GM19043 (cell line): Measurements from ENCODE around the gene NHLRC1.

Experiments used
- ATAC-seq: cut with Tn5 transposase; IDR thresholded peaks from one replicate; pipeline ENCODE4 v1.9.1; 2021; ENCODE audit warnings: low read depth; ENCODE audit not compliant: unreplicated experiment

The NHLRC1 gene

DNA sequence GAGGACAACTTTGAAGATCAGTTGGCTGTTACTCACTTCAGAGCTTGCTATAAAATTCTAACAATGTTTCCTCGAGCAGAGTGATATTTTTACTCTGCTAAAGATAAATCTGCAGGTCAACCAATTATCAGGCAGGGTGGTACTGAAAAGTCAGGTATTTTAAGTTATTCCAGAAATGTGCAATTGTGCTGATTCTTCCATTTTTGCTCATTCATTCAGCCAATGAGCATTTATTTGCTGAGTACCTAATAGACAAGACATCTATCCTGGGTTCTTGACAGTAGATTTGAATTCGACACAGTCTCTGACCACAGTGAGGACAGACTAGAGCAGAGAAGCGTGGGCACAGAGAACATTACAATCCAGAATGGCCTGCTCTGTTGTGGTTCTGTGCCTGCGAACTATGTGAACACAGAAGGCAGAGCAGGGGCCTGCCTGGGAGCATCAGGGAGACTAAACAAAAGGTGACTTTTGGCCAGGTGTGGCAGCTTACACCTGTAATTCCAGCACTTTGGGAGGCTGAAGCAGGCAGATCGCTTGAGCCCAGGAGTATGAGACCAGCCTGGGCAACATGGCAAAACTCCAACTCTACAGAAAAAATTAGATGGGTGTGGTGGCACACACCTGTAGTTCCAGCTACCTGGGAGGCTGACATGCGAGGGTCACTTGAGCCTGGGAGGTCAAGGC lies 17.6 kb upstream of the NHLRC1 start:
- no peak for ATAC-seq

DNA sequence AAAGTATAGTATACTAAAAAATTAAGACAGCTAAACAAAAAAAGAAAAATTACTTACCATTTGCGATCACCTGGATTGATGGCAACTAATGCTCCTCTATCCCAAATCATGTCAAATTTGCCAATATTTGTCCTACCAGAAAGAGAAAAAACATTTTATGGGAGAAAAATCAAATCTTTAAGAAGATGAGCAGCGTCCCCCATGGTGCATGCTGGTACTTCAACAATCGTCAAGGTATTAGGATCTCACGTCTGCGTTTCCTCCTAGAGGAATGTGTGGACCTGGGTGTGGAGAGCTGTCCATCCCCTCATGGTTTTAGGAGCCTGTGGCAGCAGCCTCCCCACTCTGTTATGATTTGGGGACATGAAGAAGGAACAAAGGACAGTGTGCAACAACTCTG lies 16.4 kb upstream of the NHLRC1 start:
- ATAC-seq = no peak

DNA sequence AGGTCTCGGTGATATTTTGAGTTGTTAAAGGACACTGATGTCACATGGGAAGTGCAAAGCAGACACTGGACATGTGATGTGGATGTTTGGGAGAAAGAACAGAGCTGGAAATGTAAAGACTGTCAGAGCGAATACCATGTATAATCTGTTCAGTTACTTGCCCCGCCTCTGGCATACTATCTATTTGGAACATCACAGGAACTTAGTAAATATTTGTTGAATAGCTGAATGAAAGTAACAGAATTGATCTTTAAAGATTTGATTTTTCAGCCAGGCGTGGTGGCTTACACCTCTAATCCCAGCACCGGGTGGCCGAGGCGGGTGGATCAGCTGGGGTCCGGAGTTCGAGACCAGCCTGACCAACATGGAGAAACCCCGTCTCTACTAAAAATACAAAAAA lies 13.8 kb upstream of the NHLRC1 start:
- ATAC-seq = no peak

DNA sequence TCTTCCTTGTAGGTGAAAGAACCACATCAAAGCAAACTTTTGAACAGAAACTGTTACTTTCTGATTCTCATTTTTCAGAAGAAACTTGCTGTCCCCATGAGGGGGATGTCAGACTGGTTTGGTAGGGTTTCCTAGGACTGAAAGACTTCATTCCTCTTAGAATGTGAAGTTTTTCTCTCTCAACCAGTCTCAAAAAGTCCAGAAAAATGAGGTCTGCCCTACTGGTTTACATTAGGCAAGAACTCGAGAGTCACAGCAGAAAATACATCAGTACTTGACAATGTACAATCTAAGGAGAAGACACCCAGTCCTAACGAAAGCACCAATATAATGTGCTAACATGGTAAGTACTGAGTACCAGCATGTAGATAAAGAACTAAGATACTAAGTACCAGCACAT lies 12.7 kb upstream of the NHLRC1 start:
- ATAC-seq = no peak

DNA sequence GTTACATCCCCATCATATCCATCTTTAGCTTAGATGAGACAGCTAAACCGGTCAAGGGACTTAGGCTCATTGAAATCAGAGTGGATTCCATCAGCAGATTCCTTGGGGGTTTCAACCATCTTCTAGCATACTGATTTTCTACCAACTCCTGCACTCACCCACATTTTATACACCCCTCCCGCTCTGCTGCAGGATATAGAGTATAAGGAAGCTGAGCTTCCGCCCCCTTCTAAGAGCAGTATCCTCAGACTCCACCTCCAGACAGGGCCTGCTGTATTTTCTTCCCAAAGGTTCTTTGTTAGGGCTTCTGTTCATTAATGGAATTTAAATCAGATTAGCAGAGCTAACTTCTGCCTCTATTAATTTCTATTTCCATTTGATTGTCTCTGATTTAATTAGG lies 9.9 kb upstream of the NHLRC1 start:
- no peak for ATAC-seq

DNA sequence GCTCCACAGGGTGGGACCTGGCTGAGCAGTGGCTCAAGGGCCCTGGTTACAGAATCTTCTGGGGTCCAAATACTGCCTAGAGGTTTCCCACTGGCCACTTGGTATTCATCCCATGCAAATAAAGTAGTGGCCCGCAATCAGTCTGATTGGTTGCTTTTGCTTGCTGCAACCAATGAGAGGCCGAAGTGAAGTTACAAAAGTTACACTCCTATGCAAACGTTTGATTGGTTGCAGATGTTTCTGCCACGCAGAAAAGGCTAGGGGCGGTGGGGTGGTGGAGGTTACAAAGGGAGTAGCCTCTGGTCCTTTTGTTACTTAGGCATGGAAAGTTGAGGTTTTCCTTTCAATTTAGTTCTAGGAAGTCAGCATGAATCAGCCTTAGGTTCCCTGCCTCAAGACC lies 3.6 kb upstream of the NHLRC1 start:
- no peak for ATAC-seq

DNA sequence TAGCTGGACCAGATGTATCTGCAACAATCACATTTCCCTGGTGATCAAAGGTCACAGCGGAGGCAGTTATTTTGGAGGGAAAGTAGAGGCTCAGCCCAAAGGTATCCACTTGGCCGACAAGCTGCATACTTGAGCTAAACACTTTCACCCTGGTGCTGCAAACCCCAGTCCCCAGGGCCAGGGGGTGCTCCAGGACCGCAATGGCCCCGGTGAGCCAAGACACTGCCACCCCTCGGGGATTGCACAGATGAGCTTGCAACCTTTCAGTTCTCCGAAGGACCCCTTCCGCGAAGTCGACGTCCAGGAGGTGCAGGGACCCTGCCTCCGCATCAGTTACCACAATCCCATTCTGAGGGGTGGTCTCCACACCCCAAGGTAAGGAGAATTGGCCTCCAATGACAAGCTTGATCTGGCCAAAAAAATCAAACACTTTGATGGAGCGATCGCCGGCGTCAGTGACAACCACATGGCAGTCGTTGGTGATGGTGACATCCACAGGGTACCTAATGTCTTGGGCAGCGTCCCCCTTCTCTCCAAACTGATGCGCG lies 823 bp downstream of the NHLRC1 start:
- no peak for ATAC-seq

DNA sequence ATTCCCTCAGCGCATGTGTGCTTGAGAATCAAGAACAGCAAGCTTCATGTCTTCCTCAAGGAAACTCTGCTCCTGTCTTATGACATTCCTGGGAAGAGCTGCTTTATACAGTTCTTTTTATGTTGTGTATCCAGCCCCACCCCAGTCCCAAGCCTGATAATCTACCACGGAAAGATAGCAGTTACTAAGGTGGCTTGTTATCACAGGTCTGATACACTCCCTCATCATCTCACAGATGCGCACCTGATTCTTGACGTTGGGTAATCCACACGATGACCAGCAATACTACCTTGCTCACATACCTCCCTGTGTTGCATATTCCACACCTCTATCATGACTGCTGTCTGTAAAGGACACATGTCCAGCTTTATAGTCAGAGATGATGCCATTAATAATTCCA lies 3.2 kb downstream of the NHLRC1 start:
- ATAC-seq = no peak

DNA sequence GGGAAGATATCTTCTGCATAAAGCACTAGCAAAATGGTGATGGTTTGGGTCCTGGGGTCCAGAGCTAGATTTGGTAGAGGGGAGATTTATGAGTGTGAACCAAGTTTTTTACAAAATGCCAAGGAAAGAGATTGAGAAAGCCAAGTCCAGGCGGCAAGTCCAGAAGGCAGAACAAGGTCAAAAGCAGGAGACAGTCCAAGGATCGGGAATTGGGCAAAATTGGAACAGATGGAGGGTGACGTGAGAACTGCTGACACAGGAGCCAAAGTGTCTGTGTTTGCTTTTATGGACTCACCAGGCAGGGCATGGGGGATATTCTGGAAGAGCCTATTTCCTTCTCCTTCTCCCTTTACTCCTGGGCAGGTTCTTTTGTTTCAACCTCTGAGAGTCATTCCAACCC lies 4.1 kb downstream of the NHLRC1 start:
- no peak for ATAC-seq

DNA sequence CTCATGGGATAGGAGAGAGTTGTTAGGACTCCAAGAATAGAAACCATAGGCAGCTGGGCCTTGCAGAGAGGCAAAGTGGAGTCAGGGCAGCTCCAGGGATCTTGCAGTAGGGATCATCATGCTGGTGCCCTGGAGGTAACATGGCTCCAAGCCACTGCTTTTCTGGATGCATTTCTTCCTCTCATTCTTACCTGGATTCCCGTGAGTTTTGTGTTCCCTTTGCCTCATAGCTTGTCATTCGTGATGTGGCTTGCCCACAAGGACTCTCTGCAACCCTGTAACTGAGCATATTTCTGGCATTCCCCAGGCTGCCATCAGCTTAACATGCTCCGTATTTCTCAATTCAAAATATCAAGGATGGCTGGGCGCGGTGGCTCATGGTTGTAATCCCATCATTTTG lies 5.3 kb downstream of the NHLRC1 start:
- ATAC-seq = no peak

DNA sequence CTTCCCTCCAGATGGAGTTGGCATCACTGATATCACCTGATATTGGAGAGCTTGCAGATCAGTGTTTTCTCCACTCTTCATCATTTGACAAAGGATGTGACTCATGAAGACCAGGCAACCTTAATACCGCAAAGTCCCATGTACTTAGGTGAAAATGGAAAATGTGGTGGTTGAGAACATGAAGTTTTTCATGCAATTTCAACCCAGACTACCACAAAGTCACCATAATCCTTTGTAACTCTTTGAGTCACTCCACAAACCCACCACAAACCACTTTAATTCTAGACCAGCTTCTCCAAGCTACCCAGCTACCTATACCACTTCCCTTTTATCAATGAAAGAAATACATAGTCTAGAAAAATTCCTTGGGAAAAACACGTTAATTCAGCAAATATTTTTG lies 7.1 kb downstream of the NHLRC1 start:
- ATAC-seq = no peak

DNA sequence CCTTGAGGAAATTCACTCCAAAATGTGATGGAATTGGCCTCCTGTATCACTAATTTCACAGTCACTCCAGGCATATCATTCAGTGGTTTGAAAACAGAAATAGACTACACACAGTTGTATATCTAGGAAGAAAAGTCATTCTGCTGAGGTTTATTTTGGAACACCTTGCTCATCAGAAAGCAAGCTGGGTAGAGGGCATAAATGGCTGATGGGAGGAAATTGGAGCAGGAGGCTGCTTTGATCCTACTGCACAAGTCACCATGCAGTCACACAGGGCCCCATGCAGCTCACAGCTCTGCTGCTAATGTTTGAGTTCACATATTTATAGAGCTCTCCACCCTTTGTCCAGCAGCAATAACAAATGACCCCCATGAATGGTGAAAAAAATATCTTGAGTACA lies 12.3 kb downstream of the NHLRC1 start:
- no peak for ATAC-seq

DNA sequence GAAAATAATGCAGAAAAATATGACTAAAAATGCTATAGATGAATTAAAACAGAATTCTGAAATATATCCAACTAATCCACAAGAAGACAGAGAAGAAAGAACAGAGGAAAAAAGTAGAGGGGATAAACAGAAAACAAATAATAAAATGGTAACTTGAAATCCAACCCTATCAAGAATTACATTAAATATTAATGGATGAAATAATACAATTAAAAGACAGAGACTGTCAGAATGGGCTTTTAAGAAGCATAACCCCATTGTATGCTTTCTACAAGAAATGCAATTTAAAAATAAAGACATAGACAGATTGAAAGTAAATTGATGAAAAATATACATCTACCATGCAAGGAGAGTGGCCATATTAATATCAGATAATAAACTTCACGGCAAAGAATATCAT lies 15.4 kb downstream of the NHLRC1 start:
- ATAC-seq = no peak

DNA sequence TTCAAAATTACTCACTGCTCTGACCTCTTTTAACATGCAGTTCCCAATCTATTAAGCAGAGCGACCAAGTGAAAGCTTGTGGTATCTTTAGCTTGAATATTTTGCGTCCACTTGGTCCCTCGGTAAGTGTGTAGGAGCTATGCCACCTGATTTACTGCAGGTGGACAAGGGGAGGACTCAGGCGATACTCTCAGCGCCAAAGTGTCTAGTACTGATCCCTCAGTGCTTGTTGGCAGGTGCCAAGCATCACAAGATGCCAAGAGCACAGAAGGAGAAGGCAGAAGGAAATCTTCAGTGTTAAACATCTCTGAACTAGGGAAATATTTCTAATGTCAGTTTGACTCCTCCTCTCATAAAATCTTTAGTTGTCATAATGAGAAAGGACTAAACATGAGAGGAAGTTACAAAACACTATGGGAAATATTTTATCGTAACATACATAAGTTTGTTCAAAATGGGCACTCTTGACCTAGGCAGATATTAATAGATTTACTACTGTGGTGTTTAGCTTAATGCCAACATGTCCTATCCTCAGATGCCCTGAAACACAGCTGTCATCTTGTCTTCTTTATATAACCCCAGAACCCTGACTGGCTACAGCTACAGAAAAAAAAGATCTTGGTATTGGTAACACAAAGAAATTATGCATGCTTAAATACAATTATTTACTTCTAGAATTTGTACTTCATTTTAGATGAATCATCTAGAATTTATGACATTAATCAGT lies 19.5 kb downstream of the NHLRC1 start:
- ATAC-seq = no peak

DNA sequence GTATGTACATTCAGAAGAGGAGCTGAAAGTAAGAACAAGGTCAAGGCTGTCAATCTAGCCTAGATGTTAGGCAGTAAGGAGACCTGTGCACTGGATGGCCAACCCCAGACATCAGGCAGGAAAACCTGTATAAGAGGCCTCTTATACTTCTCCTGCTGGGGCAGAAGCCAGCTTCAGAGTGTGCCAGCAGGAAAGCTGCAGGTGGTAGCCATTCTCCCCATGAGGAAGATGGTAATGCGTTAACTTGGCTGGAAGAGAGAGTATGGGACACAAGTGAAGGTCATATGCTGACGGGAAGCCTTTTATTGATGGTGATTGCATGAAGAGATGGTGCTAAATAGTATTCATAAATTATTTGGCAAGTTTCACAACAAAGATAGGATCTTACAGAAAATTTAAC lies 20.6 kb downstream of the NHLRC1 start:
- no peak for ATAC-seq

DNA sequence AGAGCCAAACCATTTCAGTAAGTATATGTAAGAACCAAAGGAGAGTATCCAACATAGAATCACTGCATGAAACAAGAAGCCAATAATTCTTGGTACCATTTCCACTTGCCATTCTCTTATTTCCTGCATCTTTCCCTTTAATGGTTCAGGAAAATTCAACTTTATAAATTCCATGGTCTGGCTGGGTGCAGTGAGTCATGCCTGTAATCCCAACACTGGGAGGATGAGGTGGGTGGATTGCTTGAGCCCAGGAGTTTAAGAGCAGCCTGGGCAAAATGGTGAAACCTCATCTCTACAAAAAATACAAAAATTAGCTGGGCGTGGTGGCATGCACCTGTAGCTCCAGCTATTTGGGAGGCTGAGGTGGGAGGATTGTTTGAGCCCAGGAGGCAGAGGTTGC lies 21.2 kb downstream of the NHLRC1 start:
- no peak for ATAC-seq

DNA sequence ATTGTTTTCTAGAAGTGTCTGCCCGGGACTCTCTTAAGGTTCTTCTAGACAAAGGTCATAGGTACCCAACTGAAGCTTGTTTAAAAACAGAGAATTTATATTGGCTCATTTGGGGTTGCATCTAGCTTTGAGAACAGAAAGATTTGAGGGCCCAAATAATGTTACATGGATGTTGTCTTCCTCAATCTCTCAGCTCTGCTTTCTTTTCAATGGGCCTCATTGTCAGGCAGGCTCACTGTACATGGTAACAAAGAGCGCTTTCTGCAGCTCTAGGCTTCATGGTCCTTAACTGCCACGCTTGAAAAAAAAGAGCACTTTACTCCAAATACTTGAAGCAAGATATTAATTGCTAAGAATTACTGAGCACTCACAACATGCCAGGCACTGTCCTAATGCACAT lies 22.2 kb downstream of the NHLRC1 start:
- no peak for ATAC-seq

DNA sequence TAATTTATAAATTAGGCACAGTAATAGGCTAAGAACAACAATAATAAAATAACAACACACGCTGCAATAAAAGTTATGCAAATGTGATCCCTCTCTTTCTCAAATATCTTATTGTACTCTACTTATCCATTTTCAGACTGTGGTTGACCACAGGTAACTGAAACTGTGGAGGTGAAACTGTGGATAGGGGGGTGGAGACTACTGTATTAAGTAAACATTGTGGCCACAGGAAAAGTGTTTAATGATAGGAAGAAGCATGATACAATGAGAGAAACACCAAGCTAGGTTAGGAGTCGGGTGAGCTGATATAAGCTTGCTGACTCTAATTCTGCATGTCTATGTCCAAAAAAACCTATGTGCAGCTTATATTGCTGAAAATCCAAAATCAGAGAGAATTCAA lies 23.0 kb downstream of the NHLRC1 start:
- no peak for ATAC-seq

DNA sequence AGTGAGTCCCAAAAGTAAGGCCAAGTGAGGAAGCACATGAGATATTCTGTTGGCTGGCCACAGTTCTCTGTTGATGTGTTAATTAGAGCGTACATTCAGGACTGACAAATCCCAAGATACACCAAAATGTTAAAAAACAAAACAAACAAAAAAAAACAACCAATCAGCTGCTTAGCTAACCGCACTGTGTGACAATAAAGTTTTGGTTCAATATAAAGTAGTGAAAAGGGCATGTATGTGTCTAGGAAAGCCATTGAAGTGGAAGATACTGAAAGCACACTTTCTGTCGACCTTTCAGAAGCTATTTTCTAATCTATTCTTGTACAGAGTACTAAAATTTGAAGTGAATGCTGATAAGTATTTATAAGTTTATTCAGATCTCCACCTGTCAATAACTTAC lies 26.1 kb downstream of the NHLRC1 start:
- no peak for ATAC-seq

DNA sequence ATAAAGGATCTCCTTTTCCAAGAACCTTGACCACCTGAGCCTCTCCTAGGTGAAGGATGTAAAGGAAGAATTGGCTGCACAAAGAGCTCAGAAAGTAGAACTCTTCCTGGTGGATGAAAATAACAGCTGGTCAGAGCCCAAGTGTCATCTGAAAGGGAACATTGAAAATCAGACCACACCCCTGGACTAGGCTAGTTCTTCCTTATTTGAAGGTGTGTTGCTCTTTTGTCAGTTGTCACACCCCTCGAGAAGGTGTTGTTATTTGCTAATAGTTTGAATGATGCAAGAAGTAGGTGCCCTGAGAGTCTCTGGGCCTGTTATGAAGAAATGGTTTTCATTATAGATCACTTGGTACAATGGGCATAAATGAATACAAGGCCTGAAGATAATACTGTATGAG lies 31.1 kb downstream of the NHLRC1 start:
- ATAC-seq = no peak

DNA sequence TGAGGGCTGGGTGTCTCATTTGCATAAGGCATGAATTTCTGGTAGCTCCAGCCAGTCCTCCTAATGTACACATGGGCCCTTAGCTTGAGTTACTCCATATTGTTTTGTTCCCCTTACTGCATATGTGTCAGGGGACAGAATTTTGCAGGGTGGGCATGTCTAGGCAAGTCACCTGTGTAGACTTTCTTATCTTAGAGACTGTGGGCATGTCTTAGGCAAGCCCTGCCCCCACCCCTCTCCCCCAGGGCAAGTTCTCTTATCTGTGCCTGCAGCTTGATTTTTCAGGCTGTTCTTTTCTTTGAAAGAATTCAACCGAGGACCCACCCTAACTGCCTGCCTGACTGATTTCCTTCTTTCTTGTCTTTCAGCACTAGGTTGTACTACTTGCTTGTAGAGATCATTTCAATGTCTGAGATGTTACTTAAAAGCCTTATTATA lies 32.1 kb downstream of the NHLRC1 start:
- no peak for ATAC-seq
